GM21737 (cell line): ENCODE measurements around the gene TMEM126B.
"Not testable (repeated sequence)": the region's sequence is repeated elsewhere in the genome, so short reads cannot be mapped to it uniquely, and the experiment has no call there.

Experiments
- ATAC-seq: cut with Tn5 transposase; IDR thresholded peaks from one replicate; pipeline ENCODE4 v1.9.1; 2021; ENCODE audit warnings: mild to moderate bottlenecking, moderate library complexity; ENCODE audit not compliant: unreplicated experiment

Gene TMEM126B

DNA sequence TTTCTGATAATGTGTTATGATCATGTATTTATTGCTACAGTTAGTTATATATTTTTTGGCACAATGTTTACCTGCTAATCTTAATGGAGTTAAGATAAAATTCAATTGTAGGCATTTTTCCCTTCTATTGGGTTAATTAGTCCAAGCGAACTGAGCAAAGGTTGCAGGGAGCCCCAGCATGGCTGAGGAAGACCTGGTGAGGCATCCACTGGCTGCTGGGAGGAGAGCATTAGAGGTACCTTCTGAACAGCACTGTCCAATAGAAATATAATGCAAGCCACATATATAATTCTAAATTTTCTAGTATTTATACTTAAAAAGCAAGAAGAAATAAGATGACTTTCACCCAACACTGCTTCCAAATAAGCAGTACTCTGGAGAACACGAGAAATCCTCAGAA is 18.7 kb downstream of the TMEM126B start:
- ATAC-seq: no peak

- ATAC-seq: peak; percentile 100
Observed at GRCh38 chr11:85647604-85648299, 19.4 kb downstream of the TMEM126B start, which contains the start of gene TMEM126A. Gene TMEM126A, plus strand, starts transcription at chr11:85647967. Its CDS starts 2,289 bp downstream, at chr11:85650256.

GRCh38 chr11:85651118-85651517 is 22.7 kb downstream of the TMEM126B start:
- ATAC-seq: no peak

- ATAC-seq: no peak
Observed at GRCh38 chr11:85652786-85653447, 24.5 kb downstream of the TMEM126B start.

DNA sequence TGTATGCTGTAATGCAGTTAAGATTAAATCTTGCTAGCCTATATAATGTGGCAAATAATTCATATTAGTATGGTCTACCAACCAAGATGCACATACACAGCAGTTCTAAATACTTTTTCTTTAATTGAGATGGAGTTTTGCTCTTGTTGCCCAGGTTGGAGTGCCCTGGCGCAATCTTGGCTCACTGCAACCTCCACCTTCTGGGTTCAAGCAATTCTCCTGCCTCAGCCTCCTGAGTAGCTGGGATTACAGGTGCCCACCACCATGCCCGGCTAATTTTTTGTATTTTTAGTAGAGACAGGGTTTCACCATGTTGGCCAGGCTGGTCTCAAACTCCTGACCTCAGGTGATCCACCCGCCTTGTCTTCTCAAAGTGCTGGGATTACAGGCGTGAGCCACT is 25.9 kb downstream of the TMEM126B start:
- not testable (repeated sequence) for ATAC-seq

GRCh38 chr11:85656777-85657176 is 28.4 kb downstream of the TMEM126B start:
- ATAC-seq: no peak

GRCh38 chr11:85658180-85658579 is 29.8 kb downstream of the TMEM126B start:
- no peak for ATAC-seq

GRCh38 chr11:85661972-85662664 is 33.7 kb downstream of the TMEM126B start:
- ATAC-seq: no peak

DNA sequence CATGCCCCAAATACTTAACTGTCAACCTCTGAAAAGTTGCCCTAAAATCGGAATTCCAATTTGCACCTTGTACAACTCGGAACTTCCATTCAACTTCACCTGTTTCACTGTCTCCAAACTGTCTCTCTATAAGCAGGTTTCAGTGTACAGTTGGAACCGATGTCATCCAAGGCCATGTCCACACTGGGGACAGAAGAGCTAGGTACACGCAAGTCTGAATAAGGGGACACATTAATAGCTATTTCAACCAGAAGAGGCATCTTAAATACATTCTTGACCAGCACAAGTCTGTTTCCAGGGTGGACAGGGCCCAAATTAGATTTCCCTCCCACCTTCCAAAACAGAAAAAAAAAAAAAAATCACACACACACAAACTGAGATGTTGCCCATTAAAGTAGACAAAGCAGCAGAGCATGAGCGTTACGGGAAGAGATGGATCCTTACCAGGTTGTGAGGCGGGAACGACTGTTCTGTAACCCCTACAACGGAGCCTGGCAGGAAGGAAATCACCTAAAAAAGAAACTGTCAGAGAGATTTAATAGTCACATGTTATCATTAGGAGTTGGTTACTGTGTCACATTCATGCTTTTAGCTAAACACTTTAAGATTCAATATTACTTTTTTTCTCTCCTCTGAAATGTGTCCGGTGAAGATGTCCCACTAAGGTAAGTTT is 34.8 kb downstream of the TMEM126B start:
- ATAC-seq: no peak

- ATAC-seq: peak; percentile 65
Observed at GRCh38 chr11:85663753-85664614, 35.6 kb downstream of the TMEM126B start.

DNA sequence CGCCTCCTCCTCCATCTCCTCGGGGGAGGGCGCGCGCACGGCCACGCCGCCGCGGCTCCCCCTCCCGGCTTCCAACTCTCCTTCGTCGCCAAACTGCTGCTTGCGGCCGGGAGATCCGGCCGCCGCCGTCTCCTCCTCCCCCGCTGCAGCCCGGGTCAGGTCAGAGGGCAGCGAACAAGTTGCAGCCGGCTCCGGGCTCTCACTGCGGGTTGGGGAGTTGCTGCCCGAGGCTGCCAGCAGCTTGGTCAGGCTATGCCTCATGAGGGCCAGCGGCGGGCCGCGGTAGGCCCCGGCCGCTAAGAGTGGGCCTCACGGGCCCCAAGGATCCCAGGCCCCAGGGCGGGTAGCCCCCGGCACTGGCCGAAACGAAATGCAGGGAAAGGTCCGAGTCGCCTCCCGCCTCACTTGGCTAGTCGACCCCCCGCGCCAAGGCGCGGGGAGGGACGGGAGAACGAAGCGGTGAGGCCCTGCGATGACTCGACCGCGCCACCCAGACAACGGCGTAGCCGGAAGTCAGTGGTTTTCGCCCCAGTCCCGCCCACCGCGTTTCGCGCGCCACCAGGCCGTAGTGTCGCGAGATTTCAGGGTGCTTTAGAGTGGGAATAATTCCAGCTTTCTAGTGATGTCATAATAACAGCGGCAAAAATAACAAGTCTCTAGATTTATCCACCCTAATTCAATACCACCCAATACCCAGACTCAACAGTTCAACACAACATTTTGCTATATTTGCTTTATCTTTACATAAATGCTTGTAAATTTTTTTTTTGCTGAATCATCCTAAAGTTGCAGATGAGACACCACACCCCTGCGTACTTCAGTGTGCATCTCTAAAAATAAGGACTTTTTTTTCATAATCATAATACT is 36.5 kb downstream of the TMEM126B start, which contains the start of gene CREBZF:
Gene CREBZF (minus strand): TSS at position 515 of the 867 bp plus-strand sequence. CDS start 254 bp downstream, at position 261.
- peak; percentile 91 for ATAC-seq

DNA sequence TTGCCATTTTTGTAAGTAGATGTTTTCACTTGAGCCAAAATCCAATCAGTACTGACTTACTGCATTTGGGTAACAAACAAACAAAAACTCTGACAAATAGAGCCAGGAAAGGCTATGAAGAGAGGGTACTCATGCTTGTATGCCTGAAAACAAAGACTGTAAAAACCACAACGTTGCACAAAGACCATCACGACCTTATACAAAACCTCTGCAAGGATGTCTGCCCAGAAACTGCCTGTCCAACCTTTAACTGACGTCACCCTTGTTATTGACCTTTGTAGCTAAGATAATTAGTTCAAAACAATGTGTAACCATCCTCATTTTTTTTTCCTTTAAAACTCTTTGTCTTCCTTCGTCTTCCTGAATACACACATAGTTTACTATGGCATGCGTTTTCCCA is 37.3 kb downstream of the TMEM126B start:
- ATAC-seq: no peak

- no peak for ATAC-seq
Observed at GRCh38 chr11:85666687-85667086, 38.3 kb downstream of the TMEM126B start.

- ATAC-seq: no peak
Observed at GRCh38 chr11:85668157-85668556, 39.8 kb downstream of the TMEM126B start.

- ATAC-seq: not testable (repeated sequence)
Observed at GRCh38 chr11:85670949-85671663, 42.7 kb downstream of the TMEM126B start.

GRCh38 chr11:85672105-85672902 is 43.9 kb downstream of the TMEM126B start:
- no peak for ATAC-seq

DNA sequence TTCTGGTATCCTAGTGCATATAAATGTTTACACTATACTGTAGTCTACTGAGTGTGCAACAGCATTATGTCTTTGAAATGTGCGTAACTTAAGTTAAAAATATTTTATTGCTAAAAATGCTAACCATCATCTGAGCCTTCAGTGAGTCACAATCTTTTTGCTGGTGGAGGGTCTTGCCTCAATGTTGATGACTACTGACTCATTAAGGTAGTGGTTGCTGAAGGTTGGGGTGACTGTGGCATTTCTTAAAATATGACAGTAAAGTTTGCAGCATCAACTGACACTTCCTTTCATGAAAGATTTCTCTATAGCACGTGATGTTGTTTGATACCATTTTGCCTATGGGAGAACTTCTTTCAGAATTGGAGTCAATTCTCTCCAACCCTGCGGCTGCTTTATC is 45.0 kb downstream of the TMEM126B start:
- no peak for ATAC-seq

DNA sequence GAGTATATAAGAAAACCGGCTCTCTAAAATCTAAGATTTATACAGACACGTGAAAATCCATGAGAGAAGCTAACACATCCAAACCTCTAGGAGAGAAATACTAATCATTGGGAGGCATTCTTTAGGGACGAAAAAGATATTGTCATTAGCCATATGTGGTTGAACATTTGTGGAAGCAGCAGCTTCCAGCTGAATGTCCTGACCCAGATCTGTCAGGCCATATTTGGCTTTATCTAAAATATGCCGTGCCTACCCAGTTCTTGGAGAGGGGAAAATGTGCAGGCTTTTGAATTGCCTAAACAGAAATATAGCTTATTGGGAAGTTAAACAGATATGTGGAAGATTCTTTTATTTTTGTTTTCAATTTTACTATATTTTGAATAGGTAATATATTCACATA is 51.2 kb downstream of the TMEM126B start:
- no peak for ATAC-seq
